ENCODE data around the gene ALG13. TPM values are rescaled to one million over a fixed set of nuclear protein-coding genes. Genes with fewer than 3 reads are reported as not detected.
A peak's percentile ranks its signal among the peaks of the same experiment; 100 is the strongest.

The ALG13 gene
- total and polyA plus RNA-seq, 10 of the 15 experiments (the other 5 are each of a cell fraction or from before 2014, with no cell fraction given): 30.5 to 119 (median 51.1) TPM

GRCh38 chrX:111671668-111672067 is 9.3 kb upstream of the ALG13 start:
- CTCF ChIA-PET: no interaction called here
- ATAC-seq: no peak
- intact Hi-C loops (cut with micrococcal nuclease; ENCODE audit: unreplicated experiment): no loop called here
- Histone ChIP-seq H3K79me2 (ENCODE audit: control insufficient read depth, insufficient read depth, low read length) (no peaks in the 10 kb centered on the region), H4K20me1 (ENCODE audit: control insufficient read depth, insufficient read depth) (no peaks in the 10 kb centered on the region), H3K27me3 (replicated peaks in 1 of 2; ENCODE audit: control insufficient read depth in 2 of 2, insufficient read depth in 2 of 2, low read length in 1 of 2) (no peaks in the 10 kb centered on the region), H3K9me3 (replicated peaks; ENCODE audit: control insufficient read depth, insufficient read depth, low read length) (no peaks in the 10 kb centered on the region), H3K27ac (ENCODE audit: control insufficient read depth, insufficient read depth) (no peak overlapping the region), H3K4me3 (no peak overlapping the region), H3K4me2 (ENCODE audit: control insufficient read depth, insufficient read depth) (no peak overlapping the region), H3K9ac (ENCODE audit: control insufficient read depth, insufficient read depth, low read length) (no peak overlapping the region), H3K4me1 (ENCODE audit: control insufficient read depth, insufficient read depth, low read length) (no peaks in the 10 kb centered on the region), H2AFZ (ENCODE audit: control insufficient read depth, low read depth, low read length) (no peak overlapping the region), H3K36me3 (ENCODE audit: control insufficient read depth in 2 of 2, insufficient read depth in 2 of 2, low read length in 1 of 2) (no peaks in the 10 kb centered on the region)
- RAD21 ChIA-PET (ENCODE audit: unreplicated experiment): no interaction called here
- 38% methylated on average over 7 of the region's 7 CpGs for WGBS (ENCODE audit: insufficient coverage, insufficient replicate concordance, low lambda C conversion rate, missing lambda C conversion rate)
- POLR2A ChIA-PET: no interaction called here
- in situ Hi-C loops (cut with MboI): no loop called here
- SMC1A ChIA-PET (ENCODE audit: uncharacterized antibody, unreplicated experiment): no interaction called here
- no peak for FAIRE-seq
- BruUV-seq (replicated peaks): no TSS peak
- no peak for DNase-seq (ENCODE audit: low read depth, low spot score)
- TF ChIP-seq MXI1 (IDR thresholded peaks at IDR 0.05; ENCODE audit: low read depth, low read length) (no peak), FOS (IDR thresholded peaks at IDR 0.05; ENCODE audit: borderline replicate concordance, extremely low read depth, insufficient read length) (no peak)

- FAIRE-seq (no peak), DNase-seq (ENCODE audit: low read depth, low spot score) (no peak), ATAC-seq (peak; percentile 64)
- CTCF ChIA-PET: no interaction called here
- H3K27ac ChIP-seq (ENCODE audit: control insufficient read depth, insufficient read depth): no peak overlapping the region
- RAD21 ChIA-PET (ENCODE audit: unreplicated experiment): no interaction called here
- H3K27me3 ChIP-seq (replicated peaks in 1 of 2; ENCODE audit: control insufficient read depth in 2 of 2, insufficient read depth in 2 of 2, low read length in 1 of 2): no peaks in the 10 kb centered on the region
- H3K4me2 ChIP-seq (ENCODE audit: control insufficient read depth, insufficient read depth): no peak overlapping the region
- WGBS (ENCODE audit: insufficient coverage, insufficient replicate concordance, low lambda C conversion rate, missing lambda C conversion rate): 68% methylated on average over 2 of the region's 2 CpGs
- H3K9ac ChIP-seq (ENCODE audit: control insufficient read depth, insufficient read depth, low read length): no peak overlapping the region
- H2AFZ ChIP-seq (ENCODE audit: control insufficient read depth, low read depth, low read length): no peak overlapping the region
- no peak overlapping the region for H3K4me3 ChIP-seq
- SMC1A ChIA-PET (ENCODE audit: uncharacterized antibody, unreplicated experiment): no interaction called here
- no peaks in the 10 kb centered on the region for H3K36me3 ChIP-seq (ENCODE audit: control insufficient read depth in 2 of 2, insufficient read depth in 2 of 2, low read length in 1 of 2)
- H3K4me1 ChIP-seq (ENCODE audit: control insufficient read depth, insufficient read depth, low read length): no peaks in the 10 kb centered on the region
- no peaks in the 10 kb centered on the region for H3K9me3 ChIP-seq (replicated peaks; ENCODE audit: control insufficient read depth, insufficient read depth, low read length)
- in situ Hi-C loops (cut with MboI): no loop called here
- no peaks in the 10 kb centered on the region for H4K20me1 ChIP-seq (ENCODE audit: control insufficient read depth, insufficient read depth)
- no TSS peak for BruUV-seq (replicated peaks)
- intact Hi-C loops (cut with micrococcal nuclease; ENCODE audit: unreplicated experiment): no loop called here
- POLR2A ChIA-PET: no interaction called here
- H3K79me2 ChIP-seq (ENCODE audit: control insufficient read depth, insufficient read depth, low read length): peaks cover 5% of the 10 kb centered on the region
- TF ChIP-seq IRF4 (IDR thresholded peaks at IDR 0.05; ENCODE audit: low read depth, low read length) (no peak), SREBF1 (IDR thresholded peaks at IDR 0.05; ENCODE audit: low read length) (no peak), NR2C1 (IDR thresholded peaks at IDR 0.05) (no peak), PML (IDR thresholded peaks at IDR 0.05; ENCODE audit: low read length) (no peak), BCLAF1 (IDR thresholded peaks at IDR 0.05) (no peak), NR2F1 (conservative IDR thresholded peaks at IDR 0.05) (no peak), TCF7 (IDR thresholded peaks at IDR 0.05; ENCODE audit: borderline replicate concordance) (no peak), ELK1 (IDR thresholded peaks at IDR 0.05; ENCODE audit: low read depth, low read length) (no peak), CEBPZ (IDR thresholded peaks at IDR 0.05; ENCODE audit: low read depth, low read length) (no peak)
Measured at GRCh38 chrX:111687305-111687704, 6.3 kb downstream of the ALG13 start.
